NT2/D1 (cell line): ENCODE data around the gene RAPH1.

Source experiments
- DNase-seq: peaks from one replicate; pipeline ENCODE4 v3.0.0-alpha.2; 2011; ENCODE audit warnings: low read depth, low spot score
- H3K27me3 ChIP-seq: 2 replicates; pipeline ENCODE4 v1.6.0; 2011; ENCODE audit warnings: mild to moderate bottlenecking; ENCODE audit not compliant: insufficient read length, insufficient read depth
- H3K36me3 ChIP-seq: 2 replicates; pipeline ENCODE4 v1.6.1; 2011; ENCODE audit warnings: mild to moderate bottlenecking, low read length, mixed read lengths; ENCODE audit not compliant: insufficient read depth, insufficient read length
- H3K4me1 ChIP-seq: 2 replicates; pipeline ENCODE4 v1.5.1; 2011; ENCODE audit not compliant: insufficient read depth, insufficient read length
- H3K4me3 ChIP-seq: 2 replicates; pipeline ENCODE4 v1.5.1; 2011; ENCODE audit warnings: low read depth; ENCODE audit not compliant: insufficient read length
- H3K9ac ChIP-seq: 2 replicates; pipeline ENCODE4 v1.6.0; 2011; ENCODE audit warnings: low read depth; ENCODE audit not compliant: insufficient read length
- H3K9me3 ChIP-seq: 2 replicates; pipeline ENCODE4 v1.5.1; 2011; ENCODE audit warnings: mild to moderate bottlenecking, low read length; ENCODE audit not compliant: insufficient read depth
- SUZ12 ChIP-seq: IDR thresholded peaks from 2 replicates; pipeline ENCODE4 v1.6.1; 2011; ENCODE audit not compliant: insufficient read length, insufficient read depth; ENCODE audit errors: extremely low read depth
- YY1 ChIP-seq: IDR thresholded peaks from 2 replicates; pipeline ENCODE4 v1.6.1; 2011; ENCODE audit not compliant: insufficient read length, insufficient read depth
- ZNF274 ChIP-seq: IDR thresholded peaks from 2 replicates; pipeline ENCODE4 v1.6.1; 2011; ENCODE audit warnings: mild to moderate bottlenecking, low read depth, low read length

The RAPH1 gene, protein sequence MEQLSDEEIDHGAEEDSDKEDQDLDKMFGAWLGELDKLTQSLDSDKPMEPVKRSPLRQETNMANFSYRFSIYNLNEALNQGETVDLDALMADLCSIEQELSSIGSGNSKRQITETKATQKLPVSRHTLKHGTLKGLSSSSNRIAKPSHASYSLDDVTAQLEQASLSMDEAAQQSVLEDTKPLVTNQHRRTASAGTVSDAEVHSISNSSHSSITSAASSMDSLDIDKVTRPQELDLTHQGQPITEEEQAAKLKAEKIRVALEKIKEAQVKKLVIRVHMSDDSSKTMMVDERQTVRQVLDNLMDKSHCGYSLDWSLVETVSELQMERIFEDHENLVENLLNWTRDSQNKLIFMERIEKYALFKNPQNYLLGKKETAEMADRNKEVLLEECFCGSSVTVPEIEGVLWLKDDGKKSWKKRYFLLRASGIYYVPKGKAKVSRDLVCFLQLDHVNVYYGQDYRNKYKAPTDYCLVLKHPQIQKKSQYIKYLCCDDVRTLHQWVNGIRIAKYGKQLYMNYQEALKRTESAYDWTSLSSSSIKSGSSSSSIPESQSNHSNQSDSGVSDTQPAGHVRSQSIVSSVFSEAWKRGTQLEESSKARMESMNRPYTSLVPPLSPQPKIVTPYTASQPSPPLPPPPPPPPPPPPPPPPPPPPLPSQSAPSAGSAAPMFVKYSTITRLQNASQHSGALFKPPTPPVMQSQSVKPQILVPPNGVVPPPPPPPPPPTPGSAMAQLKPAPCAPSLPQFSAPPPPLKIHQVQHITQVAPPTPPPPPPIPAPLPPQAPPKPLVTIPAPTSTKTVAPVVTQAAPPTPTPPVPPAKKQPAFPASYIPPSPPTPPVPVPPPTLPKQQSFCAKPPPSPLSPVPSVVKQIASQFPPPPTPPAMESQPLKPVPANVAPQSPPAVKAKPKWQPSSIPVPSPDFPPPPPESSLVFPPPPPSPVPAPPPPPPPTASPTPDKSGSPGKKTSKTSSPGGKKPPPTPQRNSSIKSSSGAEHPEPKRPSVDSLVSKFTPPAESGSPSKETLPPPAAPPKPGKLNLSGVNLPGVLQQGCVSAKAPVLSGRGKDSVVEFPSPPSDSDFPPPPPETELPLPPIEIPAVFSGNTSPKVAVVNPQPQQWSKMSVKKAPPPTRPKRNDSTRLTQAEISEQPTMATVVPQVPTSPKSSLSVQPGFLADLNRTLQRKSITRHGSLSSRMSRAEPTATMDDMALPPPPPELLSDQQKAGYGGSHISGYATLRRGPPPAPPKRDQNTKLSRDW

GRCh38 chr2:203535078-203535783 lies at the start of gene RAPH1:
TSS of gene RAPH1 (minus strand) at chr2:203535301. CDS start at chr2:203495353, 39,948 bp downstream.
- TF ChIP-seq YY1: no peak
- TF ChIP-seq ZNF274: no peak
- TF ChIP-seq SUZ12: no peak
- H3K27me3 ChIP-seq: no peaks in the 10 kb centered on the region
- peak; percentile 74 for DNase-seq

GRCh38 chr2:203584784-203585183 lies 49.7 kb upstream of the RAPH1 start:
- H3K9ac ChIP-seq: no peak overlapping the region
- H3K36me3 ChIP-seq: no peaks in the 10 kb centered on the region
- DNase-seq: no peak
- no peaks in the 10 kb centered on the region for H3K27me3 ChIP-seq
- no peaks in the 10 kb centered on the region for H3K9me3 ChIP-seq
- TF ChIP-seq SUZ12 (no peak), ZNF274 (no peak), YY1 (no peak)
- peaks cover 7% of the 10 kb centered on the region for H3K4me1 ChIP-seq
- no peak overlapping the region for H3K4me3 ChIP-seq

More at GRCh38 chr2:203535078-203535783, at the start of gene RAPH1:
- peaks cover 3% of the 10 kb centered on the region; the same call in 1 of the 2 replicates for H3K9me3 ChIP-seq
- peak within 1 kb of the TSS; percentile 85 for H3K4me3 ChIP-seq
- no peaks in the 10 kb centered on the region for H3K4me1 ChIP-seq
- peak within 1 kb of the TSS; percentile 94 for H3K9ac ChIP-seq
- no peaks in the 10 kb centered on the region for H3K36me3 ChIP-seq

- DNase-seq: no peak
- TF ChIP-seq YY1 (no peak), SUZ12 (no peak), ZNF274 (no peak)
- no peaks in the 10 kb centered on the region for H3K9me3 ChIP-seq
- H3K4me3 ChIP-seq: no peak overlapping the region
- H3K4me1 ChIP-seq: peaks cover 7% of the 10 kb centered on the region
- no peaks in the 10 kb centered on the region for H3K27me3 ChIP-seq
- H3K9ac ChIP-seq: no peak overlapping the region
- no peaks in the 10 kb centered on the region for H3K36me3 ChIP-seq
Measured at GRCh38 chr2:203583701-203584100, 48.6 kb upstream of the RAPH1 start.

GRCh38 chr2:203583084-203583695 lies 48.1 kb upstream of the RAPH1 start:
- H3K27me3 ChIP-seq: no peaks in the 10 kb centered on the region
- H3K4me3 ChIP-seq: no peak overlapping the region
- no peaks in the 10 kb centered on the region for H3K9me3 ChIP-seq
- H3K36me3 ChIP-seq: no peaks in the 10 kb centered on the region
- TF ChIP-seq SUZ12 (no peak), ZNF274 (no peak), YY1 (no peak)
- H3K4me1 ChIP-seq: peaks cover 7% of the 10 kb centered on the region
- DNase-seq: no peak
- no peak overlapping the region for H3K9ac ChIP-seq

- Histone ChIP-seq H3K9ac (no peak overlapping the region), H3K36me3 (no peaks in the 10 kb centered on the region), H3K4me3 (no peak overlapping the region), H3K27me3 (no peaks in the 10 kb centered on the region), H3K4me1 (peaks cover 7% of the 10 kb centered on the region), H3K9me3 (no peaks in the 10 kb centered on the region)
- DNase-seq: no peak
- no peak for TF ChIP-seq ZNF274
- TF ChIP-seq YY1: no peak
- no peak for TF ChIP-seq SUZ12
Measured at GRCh38 chr2:203582468-203582867, 47.4 kb upstream of the RAPH1 start.

- H3K36me3 ChIP-seq: no peaks in the 10 kb centered on the region
- no peak overlapping the region for H3K9ac ChIP-seq
- peaks cover 2% of the 10 kb centered on the region for H3K4me1 ChIP-seq
- DNase-seq: no peak
- H3K9me3 ChIP-seq: no peaks in the 10 kb centered on the region
- no peaks in the 10 kb centered on the region for H3K27me3 ChIP-seq
- H3K4me3 ChIP-seq: no peak overlapping the region
- no peak for TF ChIP-seq SUZ12
- TF ChIP-seq ZNF274: no peak
- no peak for TF ChIP-seq YY1
Measured at GRCh38 chr2:203580844-203581243, 45.7 kb upstream of the RAPH1 start.
